PC-3 (cell line): Measurements from ENCODE around the gene MYH9. TPM values are rescaled to one million over a fixed set of nuclear protein-coding genes. Genes with fewer than 3 reads are reported as not detected.

Experiments
- ATAC-seq: fragments of 200-7000 bp; cut with Tn5 transposase; 2 replicates; pipeline ENCODE4 v1.9.1; 2020; ENCODE audit warnings: mild to moderate bottlenecking, moderate library complexity
- BruUV-seq: library from RNA; stranded (reverse); fragments of 400-500 nt; replicated peaks from 2 replicates; lab custom pipeline; 2021; lab: Mats Ljungman, UMichigan
- CTCF ChIA-PET: fragments of 300-600 bp; sonication (Branson Sonifier 250); formaldehyde crosslinking; loops from one replicate; lab custom pipeline; 2022; ENCODE audit warnings: antibody characterized with exemption; lab: Charles Lee
- POLR2A ChIA-PET: fragments of 300-600 bp; sonication (Branson Sonifier 250); formaldehyde crosslinking; loops from one replicate; lab custom pipeline; 2022; ENCODE audit warnings: antibody characterized with exemption; ENCODE audit not compliant: unreplicated experiment; lab: Charles Lee
- DNase-seq: peaks from one replicate; pipeline ENCODE4 v3.0.0-alpha.2; 2015
- H2AFZ ChIP-seq: fragments of 300-600 bp; sonication (generic); 2 replicates; pipeline ENCODE4 v1.6.0; 2016; ENCODE audit warnings: antibody characterized with exemption, low read length
- H3F3A ChIP-seq: fragments of 300-600 bp; sonication (generic); one replicate; pipeline ENCODE4 v1.6.0; 2017; ENCODE audit warnings: antibody characterized with exemption, low read length, control low read depth, mild to moderate bottlenecking; ENCODE audit not compliant: unreplicated experiment
- H3K27ac ChIP-seq: fragments of 300-600 bp; sonication (generic); 2 replicates; pipeline ENCODE4 v1.5.1; 2016; ENCODE audit warnings: mild to moderate bottlenecking, low read length
- H3K27me3 ChIP-seq: fragments of 300-600 bp; sonication (generic); 2 replicates; pipeline ENCODE4 v1.6.1; 2016; ENCODE audit warnings: low read length, mixed read lengths
- H3K36me3 ChIP-seq: fragments of 300-600 bp; sonication (generic); 2 replicates; pipeline ENCODE4 v1.6.1; 2016; ENCODE audit warnings: low read depth, mixed run types, low read length, mixed read lengths
- H3K4me1 ChIP-seq: fragments of 300-600 bp; sonication (generic); 2 replicates; pipeline ENCODE4 v1.5.1; 2016; ENCODE audit warnings: low read length; ENCODE audit not compliant: insufficient read depth
- H3K4me2 ChIP-seq: fragments of 300-600 bp; sonication (generic); 2 replicates; pipeline ENCODE4 v1.6.0; 2016; ENCODE audit warnings: low read length
- H3K4me3 ChIP-seq: fragments of 300-600 bp; sonication (generic); 2 replicates; pipeline ENCODE4 v1.5.1; 2016; ENCODE audit warnings: mild to moderate bottlenecking, low read length, mixed read lengths
- H3K79me2 ChIP-seq: fragments of 300-600 bp; sonication (generic); 2 replicates; pipeline ENCODE4 v1.6.1; 2017; ENCODE audit warnings: low read length, mixed read lengths
- H3K9ac ChIP-seq: fragments of 300-600 bp; sonication (generic); 2 replicates; pipeline ENCODE4 v1.6.0; 2016; ENCODE audit warnings: mild to moderate bottlenecking, low read length
- H3K9me2 ChIP-seq: fragments of 300-600 bp; sonication (generic); replicated peaks from 2 replicates; pipeline ENCODE4 v1.6.1; 2016; ENCODE audit warnings: mixed run types, low read length, mixed read lengths
- H3K9me3 ChIP-seq: fragments of 300-600 bp; sonication (generic); 2 replicates; pipeline ENCODE4 v1.6.1; 2016; ENCODE audit warnings: low read length, mixed read lengths
- H4K20me1 ChIP-seq: fragments of 300-600 bp; sonication (generic); 2 replicates; pipeline ENCODE4 v1.6.1; 2016; ENCODE audit warnings: low read length, mixed read lengths
- CTCF ChIP-seq: fragments of 300-600 bp; sonication (generic); conservative IDR thresholded peaks from 2 replicates; pipeline ENCODE4 v1.5.1; 2017; ENCODE audit warnings: antibody characterized with exemption, low read depth, mild to moderate bottlenecking, low read length
- EZH2 ChIP-seq: fragments of 300-600 bp; sonication (generic); IDR thresholded peaks from one replicate; pipeline ENCODE4 v1.6.1; 2017; ENCODE audit warnings: antibody characterized with exemption, mild to moderate bottlenecking, low read length; ENCODE audit not compliant: unreplicated experiment
- EZH2phosphoT487 ChIP-seq: fragments of 300-600 bp; sonication (generic); IDR thresholded peaks from 2 replicates; pipeline ENCODE4 v1.6.1; 2018; ENCODE audit warnings: mild to moderate bottlenecking, antibody characterized with exemption, low read length, borderline replicate concordance
- intact Hi-C: fragments of 100-400 bp; cut with micrococcal nuclease; formaldehyde crosslinking; loops from 2 replicates; pipeline ENCODE4 v1.9.0; 2023
- total RNA-seq: library from RNA; depleted of rRNA; stranded (reverse); fragments of >200 nt; gene quantifications from 2 replicates; pipeline ENCODE4 v1.2.3, GENCODE V29; 2014

The MYH9 gene
- total RNA-seq, 1 experiment from 2014 or later, result 357 TPM

GRCh38 chr22:36349726-36350125 lies 38.0 kb downstream of the MYH9 start:
- ATAC-seq (no peak), DNase-seq (no peak)
- Histone ChIP-seq H3K9ac (no peak overlapping the region), H3F3A (no peaks in the 10 kb centered on the region), H3K4me2 (no peak overlapping the region), H4K20me1 (peaks cover 74% of the 10 kb centered on the region), H3K4me1 (peaks cover 32% of the 10 kb centered on the region), H3K9me2 (no peaks in the 10 kb centered on the region), H3K4me3 (no peak overlapping the region), H3K27me3 (no peaks in the 10 kb centered on the region), H3K27ac (no peak overlapping the region), H3K36me3 (peaks cover 25% of the 10 kb centered on the region; the same call in 1 of the 2 replicates), H2AFZ (no peak overlapping the region), H3K9me3 (no peaks in the 10 kb centered on the region), H3K79me2 (peaks cover 94% of the 10 kb centered on the region)
- ChIA-PET POLR2A (no interaction called here), CTCF (no interaction called here)
- no peak for TF ChIP-seq EZH2
- TF ChIP-seq CTCF, result no peak
- TF ChIP-seq EZH2phosphoT487, result no peak
- no TSS peak for BruUV-seq
- intact Hi-C loops, result no loop called here

GRCh38 chr22:36348760-36349159 lies 39.0 kb downstream of the MYH9 start:
- Histone ChIP-seq H3K27me3 (no peaks in the 10 kb centered on the region), H2AFZ (no peak overlapping the region), H3F3A (no peaks in the 10 kb centered on the region), H3K27ac (no peak overlapping the region), H3K9ac (no peak overlapping the region), H3K9me3 (no peaks in the 10 kb centered on the region), H3K4me3 (no peak overlapping the region), H3K36me3 (peaks cover 27% of the 10 kb centered on the region; the same call in 1 of the 2 replicates), H3K79me2 (peaks cover 94% of the 10 kb centered on the region), H4K20me1 (peaks cover 73% of the 10 kb centered on the region), H3K9me2 (no peaks in the 10 kb centered on the region), H3K4me2 (no peak overlapping the region), H3K4me1 (peaks cover 32% of the 10 kb centered on the region)
- DNase-seq, result no peak
- CTCF ChIA-PET, result no interaction called here
- POLR2A ChIA-PET, result no interaction called here
- BruUV-seq, result no TSS peak
- TF ChIP-seq EZH2phosphoT487 (no peak), EZH2 (no peak), CTCF (no peak)
- intact Hi-C loops, result no loop called here
- ATAC-seq, result no peak

GRCh38 chr22:36347094-36347493 lies 40.7 kb downstream of the MYH9 start:
- Histone ChIP-seq H3K4me2 (no peak overlapping the region), H4K20me1 (peaks cover 78% of the 10 kb centered on the region), H3K4me1 (peaks cover 18% of the 10 kb centered on the region), H3K9ac (no peak overlapping the region), H3K9me2 (no peaks in the 10 kb centered on the region), H3K4me3 (no peak overlapping the region), H3K27ac (no peak overlapping the region), H3K79me2 (peaks cover 94% of the 10 kb centered on the region), H3F3A (no peaks in the 10 kb centered on the region), H3K36me3 (peaks cover 35% of the 10 kb centered on the region), H3K9me3 (no peaks in the 10 kb centered on the region), H3K27me3 (no peaks in the 10 kb centered on the region), H2AFZ (no peak overlapping the region)
- DNase-seq (no peak), ATAC-seq (no peak)
- no TSS peak for BruUV-seq
- ChIA-PET POLR2A (no interaction called here), CTCF (no interaction called here)
- intact Hi-C loops, result no loop called here
- TF ChIP-seq EZH2phosphoT487 (no peak), EZH2 (no peak), CTCF (no peak)
